DMS114 treated with DMSO at 0.1 percent for 48 hours (cell line): ENCODE data around the gene PRRG2.
"Not testable (repeated sequence)": the region's sequence is repeated elsewhere in the genome, so short reads cannot be mapped to it uniquely, and the experiment has no call there.

ENCODE experiments used
- DNase-seq: peaks from one replicate; lab custom pipeline; 2025; ENCODE audit not compliant: unreplicated experiment; lab: John Stamatoyannopoulos, UW

Gene PRRG2

DNA sequence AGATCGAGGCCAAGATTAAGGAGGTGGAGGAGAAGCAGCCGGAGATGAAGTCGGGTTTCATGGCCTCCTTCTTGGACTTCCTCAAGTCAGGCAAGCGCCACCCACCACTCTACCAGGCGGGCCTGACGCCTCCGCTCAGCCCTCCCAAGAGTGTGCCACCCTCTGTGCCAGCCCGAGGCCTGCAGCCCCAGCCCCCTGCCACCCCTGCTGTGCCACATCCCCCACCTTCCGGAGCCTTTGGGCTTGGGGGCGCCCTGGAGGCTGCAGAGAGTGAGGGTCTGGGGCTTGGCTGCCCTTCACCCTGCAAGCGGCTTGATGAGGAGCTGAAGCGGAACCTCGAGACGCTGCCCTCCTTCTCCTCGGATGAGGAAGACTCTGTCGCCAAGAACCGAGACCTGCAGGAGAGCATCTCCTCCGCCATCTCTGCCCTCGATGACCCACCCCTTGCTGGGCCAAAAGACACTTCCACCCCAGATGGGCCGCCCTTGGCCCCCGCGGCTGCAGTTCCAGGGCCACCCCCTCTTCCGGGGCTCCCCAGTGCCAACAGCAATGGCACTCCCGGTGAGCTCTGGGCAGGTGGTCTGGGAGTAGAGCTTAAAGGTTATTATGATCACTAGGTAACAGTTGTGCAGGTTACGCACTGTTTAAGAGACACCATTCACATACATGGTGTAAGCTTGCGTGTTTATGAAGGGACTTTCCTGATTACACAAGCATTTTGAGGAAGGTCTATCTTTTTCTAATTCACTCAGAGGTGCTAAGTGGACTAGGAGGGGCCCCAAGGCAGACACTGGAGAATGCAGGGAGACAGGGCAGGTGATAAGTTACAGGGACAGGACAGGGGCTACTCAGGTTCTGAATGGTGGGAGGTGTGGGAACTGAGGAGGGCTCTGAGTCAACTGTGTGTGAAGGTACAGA, 18.5 kb downstream of the PRRG2 start:
- DNase-seq: no peak

GRCh38 chr19:49601482-49602038, 20.4 kb downstream of the PRRG2 start:
- DNase-seq: no peak

- no peak for DNase-seq
Measured at GRCh38 chr19:49602806-49603205, 21.7 kb downstream of the PRRG2 start.

- no peak for DNase-seq
Measured at GRCh38 chr19:49605605-49606004, 24.5 kb downstream of the PRRG2 start.

DNA sequence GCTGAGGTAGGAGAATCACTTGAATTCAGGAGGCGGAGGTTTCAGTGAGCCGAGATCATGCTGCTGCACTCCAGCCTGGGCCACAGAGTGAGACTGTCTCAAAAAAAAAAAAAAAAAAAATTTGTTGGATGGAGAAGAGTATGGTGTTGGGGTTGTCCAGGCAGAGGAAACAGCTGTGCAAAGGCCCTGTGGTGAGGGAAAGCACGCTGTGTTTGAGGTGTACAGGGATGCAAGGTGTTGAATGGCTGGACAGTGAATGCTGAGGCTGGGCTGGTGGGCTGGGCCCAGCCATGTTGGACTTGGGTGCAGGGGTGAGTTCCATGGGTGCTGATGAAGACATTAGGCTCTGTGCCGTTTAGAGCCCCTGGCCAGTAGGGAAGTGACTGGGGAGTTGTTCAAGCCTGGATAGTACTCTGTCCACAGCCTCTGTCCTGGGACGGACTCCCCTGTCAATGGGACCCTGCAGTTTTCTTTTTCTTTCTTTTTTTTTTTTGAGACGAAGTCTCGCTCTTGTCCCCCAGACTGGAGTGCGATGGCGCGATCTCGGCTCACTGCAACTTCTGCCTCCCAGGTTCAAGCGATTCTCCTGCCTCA, 28.5 kb downstream of the PRRG2 start:
- no peak for DNase-seq

DNA sequence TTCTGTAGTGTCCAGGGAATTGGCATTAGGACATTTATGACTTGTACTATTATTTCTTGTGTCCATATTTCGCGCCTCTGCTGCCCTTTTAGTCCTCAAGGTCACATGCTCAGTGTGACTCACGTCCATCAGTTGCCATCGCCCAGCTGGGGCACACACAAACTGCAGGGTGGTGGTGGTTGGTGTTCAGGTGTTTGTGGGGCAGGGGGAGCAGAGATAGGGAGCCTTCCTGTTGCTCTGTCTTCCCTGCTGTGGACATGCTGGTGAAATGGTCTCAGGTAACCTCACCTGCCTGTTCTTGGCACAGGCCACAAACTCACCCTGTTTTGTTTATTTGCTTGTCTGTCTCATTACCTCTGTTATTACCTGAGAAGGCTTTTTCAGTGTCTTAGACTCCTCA, 32.3 kb downstream of the PRRG2 start:
- no peak for DNase-seq

GRCh38 chr19:49614096-49614833, 33.1 kb downstream of the PRRG2 start:
- DNase-seq: no peak

DNA sequence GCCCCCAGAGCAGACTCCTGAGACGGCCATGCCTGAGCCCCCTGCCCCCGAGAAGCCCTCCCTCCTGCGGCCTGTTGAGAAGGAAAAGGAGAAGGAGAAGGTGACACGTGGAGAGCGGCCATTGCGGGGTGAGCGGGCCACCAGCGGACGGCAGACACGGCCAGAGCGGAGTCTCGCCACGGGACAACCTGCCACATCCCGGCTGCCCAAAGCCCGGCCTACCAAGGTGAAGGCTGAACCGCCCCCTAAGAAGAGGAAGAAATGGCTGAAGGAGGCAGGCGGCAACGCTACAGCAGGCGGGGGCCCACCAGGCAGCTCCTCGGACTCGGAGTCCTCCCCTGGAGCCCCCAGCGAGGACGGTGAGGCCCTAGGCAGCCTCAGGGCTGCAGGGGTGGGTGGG, 34.7 kb downstream of the PRRG2 start:
- no peak for DNase-seq

DNA sequence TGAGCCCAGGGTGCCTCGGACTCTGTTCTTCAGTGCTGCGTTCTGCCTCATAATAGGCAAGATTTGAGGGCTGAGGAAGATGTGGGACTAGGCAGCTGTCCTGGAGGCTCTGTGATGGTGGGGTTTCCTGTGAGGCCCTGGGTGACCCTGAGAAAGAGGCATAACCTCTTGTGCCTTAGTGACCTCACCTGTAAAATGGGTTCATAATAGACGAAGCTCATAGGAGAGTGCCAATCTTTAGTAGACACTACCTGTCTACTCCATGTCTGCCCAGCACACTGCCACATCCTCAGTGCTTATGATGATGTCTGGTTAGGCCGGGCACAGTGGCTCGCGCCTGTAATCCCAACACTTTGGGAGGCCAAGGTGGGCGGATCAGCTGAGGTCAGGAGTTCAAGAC, 35.4 kb downstream of the PRRG2 start:
- DNase-seq: no peak

DNA sequence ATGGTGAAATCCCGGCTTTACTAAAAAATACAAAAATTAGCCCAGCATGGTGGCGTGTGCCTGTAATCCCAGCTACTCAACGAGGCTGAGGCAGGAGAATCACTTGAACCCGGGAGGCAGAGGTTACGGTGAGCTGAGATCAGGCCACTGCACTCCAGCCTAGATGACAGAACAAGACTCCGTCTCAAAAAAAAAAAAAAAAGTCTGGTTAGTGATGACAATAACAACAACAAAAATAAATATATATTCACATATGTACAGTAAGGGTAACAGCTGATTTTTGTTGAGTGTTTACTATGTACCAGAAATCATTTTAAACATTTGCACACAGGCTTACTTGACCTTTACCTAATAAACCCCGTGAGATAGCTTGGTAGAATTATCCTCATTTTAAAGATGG, 35.8 kb downstream of the PRRG2 start:
- DNase-seq: no peak

- not testable (repeated sequence) for DNase-seq
Measured at GRCh38 chr19:49617860-49618259, 36.7 kb downstream of the PRRG2 start.

GRCh38 chr19:49624967-49625910, 44.1 kb downstream of the PRRG2 start:
- DNase-seq: no peak

DNA sequence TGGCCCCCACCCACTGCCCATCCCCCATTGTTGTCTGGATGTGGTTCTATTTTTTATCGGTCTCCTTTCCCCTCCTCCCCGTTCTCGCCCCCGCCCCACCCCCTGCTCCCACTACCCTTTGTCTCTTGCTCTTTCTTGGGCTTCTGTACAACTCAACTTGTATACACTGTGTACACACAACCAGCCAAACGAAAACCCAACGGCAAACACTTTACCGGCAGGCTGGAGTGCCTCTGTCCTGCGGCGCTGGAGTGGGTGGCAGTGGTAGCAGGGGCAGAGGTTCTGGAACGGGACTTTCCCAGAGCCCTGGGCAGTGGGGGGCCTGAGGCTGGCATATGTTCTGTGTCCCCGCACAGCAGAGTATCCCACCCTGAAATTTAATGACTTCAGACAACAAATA, 45.1 kb downstream of the PRRG2 start:
- no peak for DNase-seq

DNA sequence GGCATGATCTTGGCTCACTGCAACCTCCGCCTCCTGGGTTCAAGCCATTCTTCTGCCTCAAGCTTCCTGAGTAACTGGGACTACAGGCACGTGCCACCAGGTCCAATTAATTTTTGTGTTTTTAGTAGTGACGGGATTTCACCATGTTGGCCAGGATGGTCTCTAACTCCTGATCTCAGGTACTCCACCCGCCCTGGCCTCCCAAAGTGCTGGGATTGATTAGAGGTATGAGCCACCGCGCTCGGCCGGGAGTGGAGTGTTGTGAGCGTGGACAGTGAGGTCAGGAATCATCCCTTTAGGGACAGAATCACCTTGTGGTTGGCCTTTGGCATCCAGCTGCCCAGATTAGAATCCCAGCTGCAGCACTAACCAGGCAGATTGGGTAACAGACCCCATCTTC, 48.5 kb downstream of the PRRG2 start:
- no peak for DNase-seq

DNA sequence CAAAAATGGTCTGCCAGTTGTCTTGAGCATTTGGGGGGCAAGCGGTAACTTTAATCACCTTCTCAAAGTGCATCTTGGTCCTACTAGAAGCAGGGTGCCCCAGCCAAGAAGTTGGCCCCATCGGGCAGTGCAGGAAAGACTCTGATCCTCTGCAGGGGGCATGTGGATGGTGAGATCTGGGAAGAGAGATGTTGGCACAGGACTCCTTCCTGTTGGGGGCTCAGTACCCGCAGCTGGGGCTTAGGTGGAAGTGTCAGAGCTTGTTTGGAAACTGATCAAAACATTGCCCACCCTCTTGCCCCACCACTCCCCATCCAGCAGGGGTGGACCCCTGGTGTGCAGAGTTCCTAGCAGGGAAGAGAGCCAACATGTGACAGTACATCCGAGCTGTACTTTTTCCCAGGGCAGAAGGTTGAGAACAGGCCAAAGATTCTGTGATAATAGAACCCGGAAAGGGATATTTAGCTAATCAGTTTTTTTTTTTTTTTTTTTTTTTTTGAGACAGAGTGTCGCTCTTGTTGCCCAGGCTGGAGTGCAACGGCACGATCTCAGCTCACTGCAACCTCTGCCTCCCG, 50.0 kb downstream of the PRRG2 start:
- DNase-seq: peak; percentile 13

GRCh38 chr19:49631610-49632192, 50.6 kb downstream of the PRRG2 start:
- DNase-seq: no peak

- no peak for DNase-seq
Measured at GRCh38 chr19:49632576-49632975, 51.5 kb downstream of the PRRG2 start.

DNA sequence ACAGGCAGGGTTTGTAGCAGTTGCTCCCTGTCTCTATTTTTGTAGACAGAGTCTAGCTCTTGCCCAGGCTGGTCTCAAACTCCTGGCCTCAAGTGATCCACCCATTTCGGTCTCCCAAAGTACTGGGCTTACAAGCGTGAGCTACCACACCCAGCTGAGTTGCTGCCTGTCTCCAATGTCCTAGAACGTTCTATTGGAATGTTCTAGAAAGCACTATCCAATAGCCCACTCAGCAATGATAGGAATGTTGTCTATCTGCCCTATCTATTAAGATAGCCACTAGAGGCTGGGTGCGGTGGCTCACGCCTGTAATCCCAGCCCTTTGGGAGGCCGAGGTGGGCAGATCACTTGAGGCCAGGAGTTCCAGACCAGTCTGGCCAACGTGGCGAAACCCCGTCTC, 52.2 kb downstream of the PRRG2 start:
- not testable (repeated sequence) for DNase-seq

DNA sequence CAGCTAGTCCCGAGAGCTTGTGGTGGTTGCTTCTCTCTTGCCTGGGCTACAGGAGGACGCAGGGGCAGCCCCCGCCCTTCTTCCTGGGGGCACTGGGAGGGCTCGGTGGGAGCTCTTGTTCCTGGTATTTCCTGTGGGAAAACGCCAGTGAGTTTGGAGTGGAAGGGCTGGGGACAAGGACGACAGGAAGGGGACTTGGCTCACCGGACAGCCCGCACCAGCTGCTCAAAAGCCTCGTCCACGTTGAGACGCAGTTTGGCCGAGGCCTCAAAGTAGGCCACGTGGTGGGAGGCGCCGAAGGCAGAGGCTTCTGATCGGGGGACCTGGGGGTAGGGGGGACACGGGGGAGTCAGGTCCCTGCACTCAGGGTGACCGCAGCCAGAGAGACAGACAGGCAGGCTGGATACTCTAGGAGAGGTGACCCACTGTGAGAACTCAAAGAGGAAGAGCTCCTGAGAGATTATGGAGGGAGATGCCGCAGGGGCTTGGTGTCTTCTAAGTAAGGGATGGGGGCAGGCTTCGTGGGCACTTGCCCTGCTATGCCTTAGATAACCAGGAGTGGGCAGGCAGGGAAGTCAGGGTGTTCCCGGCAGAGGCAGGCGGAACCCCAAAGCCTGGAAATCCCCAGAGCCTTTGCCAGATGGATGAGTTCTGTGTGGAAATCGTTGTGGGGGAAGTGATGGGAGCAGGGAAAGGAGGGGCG, 54.6 kb downstream of the PRRG2 start:
- no peak for DNase-seq
